IPS-15b (cell line): Measurements from ENCODE around the gene XYLT2.
"Not testable (repeated sequence)": the region's sequence is repeated elsewhere in the genome, so short reads cannot be mapped to it uniquely, and the experiment has no call there.

ENCODE experiments used
- H3K27me3 ChIP-seq: one replicate; pipeline ENCODE4 v1.6.1; 2013; ENCODE audit warnings: low read length; ENCODE audit not compliant: control insufficient read depth, insufficient read depth
- H3K36me3 ChIP-seq: one replicate; pipeline ENCODE4 v1.6.1; 2013; ENCODE audit warnings: low read length; ENCODE audit not compliant: control insufficient read depth, insufficient read depth
- H3K4me1 ChIP-seq: one replicate; pipeline ENCODE4 v1.6.1; 2013; ENCODE audit warnings: mild to moderate bottlenecking, low read length; ENCODE audit not compliant: control insufficient read depth, insufficient read depth
- H3K4me3 ChIP-seq: one replicate; pipeline ENCODE4 v1.5.1; 2013; ENCODE audit warnings: low read depth, low read length
- H3K9ac ChIP-seq: one replicate; pipeline ENCODE4 v1.6.1; 2013; ENCODE audit warnings: low read depth, mild to moderate bottlenecking, low read length
- H3K9me3 ChIP-seq: one replicate; pipeline ENCODE4 v1.6.1; 2013; ENCODE audit warnings: mild to moderate bottlenecking, low read length; ENCODE audit not compliant: control insufficient read depth, insufficient read depth

The XYLT2 gene

GRCh38 chr17:50323060-50323459 lies 22.9 kb upstream of the XYLT2 start:
- Histone ChIP-seq H3K4me3 (no peak overlapping the region), H3K27me3 (no peaks in the 10 kb centered on the region), H3K9ac (no peak overlapping the region), H3K9me3 (no peaks in the 10 kb centered on the region), H3K4me1 (peaks cover 5% of the 10 kb centered on the region), H3K36me3 (no peaks in the 10 kb centered on the region)

DNA sequence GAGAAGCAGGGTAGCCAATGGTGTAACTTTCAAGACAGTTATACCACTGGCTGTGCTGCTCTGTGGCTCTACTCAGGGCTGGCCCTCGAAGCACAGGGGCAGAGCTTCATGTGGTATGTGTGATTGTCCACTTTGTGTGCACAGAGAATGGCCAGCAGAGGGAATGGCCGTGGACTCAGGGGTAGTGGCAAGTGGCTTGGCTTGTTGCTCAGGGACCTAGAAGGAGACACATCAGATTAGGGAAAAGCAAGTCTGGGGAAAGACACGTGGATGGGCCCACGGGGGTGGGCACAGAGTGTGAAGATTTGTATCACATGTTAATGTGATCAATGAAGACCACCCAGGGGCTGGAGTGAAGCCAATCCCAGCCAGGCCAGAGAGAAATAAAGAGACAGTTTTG lies 20.0 kb upstream of the XYLT2 start:
- Histone ChIP-seq H3K9ac (no peak overlapping the region), H3K4me1 (no peaks in the 10 kb centered on the region), H3K27me3 (no peaks in the 10 kb centered on the region), H3K4me3 (no peak overlapping the region), H3K36me3 (no peaks in the 10 kb centered on the region), H3K9me3 (no peaks in the 10 kb centered on the region)

DNA sequence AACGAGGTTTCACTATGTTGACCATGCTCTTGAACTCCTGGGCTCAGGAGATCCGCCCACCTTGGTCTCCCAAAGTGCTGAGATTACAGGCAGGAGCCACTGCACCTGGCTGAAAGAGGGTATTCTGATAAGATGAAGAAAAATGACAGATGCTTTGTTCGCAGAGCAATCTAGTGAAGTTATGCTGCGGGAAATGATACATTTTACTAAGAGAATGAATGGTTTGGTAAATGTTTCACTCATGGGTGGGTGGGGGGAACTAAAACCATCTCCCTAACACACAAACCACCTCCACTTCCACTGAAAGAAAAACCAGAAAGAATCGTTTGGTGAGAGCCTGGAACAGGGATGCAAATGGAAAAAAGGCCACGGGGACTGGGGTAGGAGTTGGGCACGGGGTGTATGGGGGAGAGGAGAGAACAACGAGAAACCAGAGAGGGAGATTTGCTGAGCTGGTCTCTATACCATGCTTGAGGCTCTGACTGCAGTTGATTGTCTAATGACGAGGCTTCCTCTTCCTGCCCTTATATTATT lies 19.0 kb upstream of the XYLT2 start:
- H3K4me3 ChIP-seq, result no peak overlapping the region

DNA sequence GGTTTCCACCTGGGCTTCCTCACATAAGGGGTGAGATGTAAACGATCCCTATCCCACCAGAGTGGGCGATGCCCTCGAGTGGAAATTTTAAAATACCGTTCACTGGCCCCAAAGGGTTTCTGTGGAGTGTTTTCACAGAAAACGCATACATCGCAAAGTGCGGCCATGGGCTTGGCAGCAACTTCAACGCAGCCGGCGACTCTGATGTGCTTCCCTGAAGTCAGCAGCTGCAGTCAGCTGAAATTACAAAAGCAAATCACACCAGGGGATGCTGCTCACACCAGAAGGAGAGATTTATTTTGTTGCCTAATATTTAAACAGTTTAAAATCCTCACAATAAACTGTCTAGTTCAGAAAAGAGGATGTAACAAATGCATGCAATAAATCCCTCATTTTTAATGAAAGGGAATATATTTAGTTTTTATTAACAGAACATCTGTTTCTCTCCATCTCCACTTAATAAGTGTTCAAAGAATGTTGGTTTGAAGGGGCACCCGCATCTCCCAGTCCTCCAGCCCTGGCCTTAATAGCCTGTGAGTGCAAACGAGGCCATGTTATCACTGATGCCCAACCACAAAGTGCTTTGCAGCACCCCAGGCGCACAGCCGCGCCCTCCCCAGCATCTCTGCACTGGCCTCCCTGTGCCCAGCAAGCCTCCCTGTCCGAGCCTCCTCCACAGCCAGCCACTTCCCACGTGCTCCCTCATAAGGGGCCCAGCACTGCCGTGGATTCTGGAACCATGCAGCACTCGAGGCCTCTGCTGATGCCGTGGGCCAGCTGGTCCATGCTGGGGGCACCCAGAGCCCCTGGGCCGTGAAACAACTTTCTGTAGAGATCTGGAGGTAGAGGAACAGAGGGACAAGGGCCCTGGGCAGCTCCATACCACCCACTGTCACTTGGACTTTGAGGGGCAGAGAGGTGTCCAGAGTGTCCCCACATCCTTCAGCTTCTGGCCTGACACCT lies 17.3 kb upstream of the XYLT2 start:
- H3K4me1 ChIP-seq, result peaks cover 3% of the 10 kb centered on the region
- no peak overlapping the region for H3K4me3 ChIP-seq
- H3K27me3 ChIP-seq, result no peaks in the 10 kb centered on the region
- no peaks in the 10 kb centered on the region for H3K36me3 ChIP-seq
- no peaks in the 10 kb centered on the region for H3K9me3 ChIP-seq
- no peak overlapping the region for H3K9ac ChIP-seq

More for the DNA sequence above, 19.0 kb upstream of the XYLT2 start:
- no peaks in the 10 kb centered on the region for H3K27me3 ChIP-seq
- H3K4me1 ChIP-seq, result no peaks in the 10 kb centered on the region
- no peaks in the 10 kb centered on the region for H3K36me3 ChIP-seq
- no peak overlapping the region for H3K9ac ChIP-seq
- no peaks in the 10 kb centered on the region for H3K9me3 ChIP-seq

DNA sequence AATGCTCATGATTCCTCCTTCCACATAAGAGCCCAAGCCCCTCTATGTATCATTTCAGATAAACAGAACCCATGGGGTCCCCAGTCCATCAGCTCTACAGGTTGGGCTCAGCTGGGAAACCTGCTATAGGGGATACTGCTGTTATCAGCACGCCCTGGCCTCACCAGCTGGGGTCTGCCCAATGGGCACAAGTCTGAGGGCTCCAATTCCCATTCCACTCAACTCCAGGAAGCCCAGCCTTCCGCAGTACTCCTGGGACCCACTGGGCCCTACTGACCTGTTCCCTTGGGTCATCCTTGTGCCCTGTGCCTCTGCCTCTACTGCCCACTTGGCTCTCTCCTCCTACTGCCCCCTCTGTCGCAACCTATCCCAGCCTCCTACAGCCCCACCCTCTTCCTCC lies 16.2 kb upstream of the XYLT2 start:
- Histone ChIP-seq H3K9ac (no peak overlapping the region), H3K4me3 (no peak overlapping the region), H3K4me1 (peaks cover 3% of the 10 kb centered on the region), H3K36me3 (no peaks in the 10 kb centered on the region), H3K9me3 (no peaks in the 10 kb centered on the region), H3K27me3 (no peaks in the 10 kb centered on the region)

DNA sequence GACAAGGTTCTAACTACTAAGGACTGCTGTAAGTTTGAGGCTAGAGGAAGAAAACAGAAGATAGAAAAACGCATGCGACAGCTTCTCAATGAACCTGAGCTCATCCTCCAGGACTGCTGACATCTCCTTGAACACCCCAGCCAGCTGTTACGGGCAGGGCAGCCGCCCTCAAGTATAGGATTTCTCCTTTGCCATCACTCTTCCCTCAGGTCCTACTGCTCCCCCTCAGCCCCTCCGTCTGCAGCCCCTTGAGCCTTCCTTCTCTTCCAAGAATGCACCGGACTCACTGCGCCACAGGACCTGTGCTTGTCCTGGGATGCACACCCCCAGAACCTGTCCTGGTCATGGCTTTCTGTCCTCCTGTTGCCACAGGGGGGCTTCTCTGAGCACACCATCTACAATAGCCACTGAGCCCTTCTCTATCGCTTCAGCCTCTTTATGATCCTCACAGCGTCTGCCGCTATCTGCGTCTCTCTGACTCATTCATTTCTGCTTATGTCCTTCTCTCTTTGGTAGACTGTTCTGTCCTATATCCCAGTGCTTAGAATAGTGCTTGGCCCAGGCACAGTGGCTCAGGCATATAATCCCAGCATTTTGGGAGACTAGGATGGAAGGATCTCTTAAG lies 15.7 kb upstream of the XYLT2 start:
- Histone ChIP-seq H3K4me1 (peaks cover 3% of the 10 kb centered on the region), H3K9me3 (no peaks in the 10 kb centered on the region), H3K9ac (no peak overlapping the region), H3K36me3 (no peaks in the 10 kb centered on the region), H3K27me3 (no peaks in the 10 kb centered on the region), H3K4me3 (no peak overlapping the region)

GRCh38 chr17:50331085-50331791 lies 14.7 kb upstream of the XYLT2 start:
- H3K9ac ChIP-seq, result no peak overlapping the region
- peaks cover 3% of the 10 kb centered on the region for H3K4me1 ChIP-seq
- no peaks in the 10 kb centered on the region for H3K27me3 ChIP-seq
- H3K9me3 ChIP-seq, result no peaks in the 10 kb centered on the region
- H3K36me3 ChIP-seq, result no peaks in the 10 kb centered on the region
- no peak overlapping the region for H3K4me3 ChIP-seq

GRCh38 chr17:50332196-50332595 lies 13.7 kb upstream of the XYLT2 start:
- H3K9me3 ChIP-seq, result no peaks in the 10 kb centered on the region
- no peak overlapping the region for H3K9ac ChIP-seq
- H3K36me3 ChIP-seq, result no peaks in the 10 kb centered on the region
- no peaks in the 10 kb centered on the region for H3K27me3 ChIP-seq
- no peak overlapping the region for H3K4me3 ChIP-seq
- H3K4me1 ChIP-seq, result peaks cover 3% of the 10 kb centered on the region

- H3K4me1 ChIP-seq, H3K36me3 ChIP-seq, H3K4me3 ChIP-seq, H3K9ac ChIP-seq, H3K9me3 ChIP-seq, H3K27me3 ChIP-seq: not testable (repeated sequence)
These were observed 12.5 kb upstream of the XYLT2 start for GRCh38 chr17:50333291-50334057.

DNA sequence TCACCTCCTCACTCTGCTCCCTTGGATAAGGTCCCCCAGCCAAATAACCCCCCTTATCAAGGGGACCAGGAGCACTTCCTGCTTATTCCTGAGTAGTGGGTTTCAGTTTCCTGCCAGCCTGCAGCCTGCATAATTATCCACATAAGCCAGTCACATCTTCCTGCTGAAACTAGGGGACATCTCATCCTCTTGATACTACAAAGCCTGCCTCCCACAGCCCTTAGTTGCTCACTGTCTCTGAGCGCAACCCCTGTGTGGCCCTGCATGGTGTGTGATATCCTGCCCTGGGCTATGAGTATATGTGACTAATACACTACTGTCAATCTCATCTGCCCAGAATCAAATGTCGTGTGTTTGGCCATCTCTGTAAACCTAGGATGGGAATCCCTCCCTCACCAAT lies 8.0 kb upstream of the XYLT2 start:
- no peaks in the 10 kb centered on the region for H3K36me3 ChIP-seq
- H3K4me3 ChIP-seq, result no peak overlapping the region
- H3K27me3 ChIP-seq, result no peaks in the 10 kb centered on the region
- no peaks in the 10 kb centered on the region for H3K9me3 ChIP-seq
- H3K9ac ChIP-seq, result no peak overlapping the region
- H3K4me1 ChIP-seq, result peaks cover 3% of the 10 kb centered on the region

DNA sequence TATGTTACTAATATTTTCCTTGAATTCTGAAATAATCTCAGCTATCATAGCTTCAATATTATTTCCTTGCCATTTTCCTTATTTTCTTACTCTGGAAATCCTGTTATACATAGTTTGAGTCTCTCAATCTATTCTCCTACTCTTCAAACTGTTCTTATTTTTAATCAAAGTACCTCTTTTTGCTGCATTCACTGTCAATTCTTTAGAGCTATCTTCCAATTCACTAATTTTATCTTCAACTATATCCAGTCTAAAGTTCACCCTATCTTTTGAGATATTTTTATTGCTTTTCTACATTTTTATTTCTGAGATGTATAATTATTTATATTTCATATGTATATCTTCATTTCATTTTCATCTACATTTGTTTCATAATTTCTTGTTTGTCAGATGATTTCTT lies 7.3 kb upstream of the XYLT2 start:
- no peaks in the 10 kb centered on the region for H3K9me3 ChIP-seq
- no peak overlapping the region for H3K4me3 ChIP-seq
- no peaks in the 10 kb centered on the region for H3K27me3 ChIP-seq
- H3K9ac ChIP-seq, result no peak overlapping the region
- peaks cover under 1% of the 10 kb centered on the region for H3K4me1 ChIP-seq
- H3K36me3 ChIP-seq, result no peaks in the 10 kb centered on the region
